Heart left ventricle (tissue), 16 donors: ENCODE results near the gene NFIA. TPM values are rescaled to one million over a fixed set of nuclear protein-coding genes. Genes with fewer than 3 reads are reported as not detected.
A peak's percentile ranks its signal among the peaks of the same experiment; 100 is the strongest.

Source experiments
- ATAC-seq, 4 donors: fragments of 200-7000 bp; cut with Tn5 transposase; one replicate each; pipeline ENCODE4 v1.9.1; 2020 to 2022; ENCODE audit warnings: moderate library complexity in 4 of 4, mild to moderate bottlenecking in 3 of 4, moderate number of reproducible peaks in 1 of 4
- DNase-seq, 5 donors: peaks; one replicate each; pipeline ENCODE4 v3.0.0-alpha.2; 2020
- H3K27ac ChIP-seq, 12 donors: fragments of 200-600 bp; sonication (generic) in 4 of 12; one replicate each; pipeline versions ENCODE4 v1.5.0 to v1.8.0; 2016 to 2022; ENCODE audit warnings: mild to moderate bottlenecking in 2 of 12
- H3K27me3 ChIP-seq, 9 donors: fragments of 200-600 bp; sonication (generic) in 2 of 9; one replicate each; pipeline versions ENCODE4 v1.5.1 to v1.8.0; 2016 to 2022; ENCODE audit warnings: mild to moderate bottlenecking in 3 of 9
- H3K36me3 ChIP-seq, 9 donors: fragments of 200-600 bp; sonication (generic) in 2 of 9; one replicate each; pipeline versions ENCODE4 v1.5.0 to v1.8.0; 2018 to 2022; ENCODE audit warnings: mild to moderate bottlenecking in 2 of 9
- H3K4me1 ChIP-seq, 12 donors: fragments of 200-600 bp; sonication (generic) in 4 of 12; one replicate each; pipeline versions ENCODE4 v1.5.0 to v1.8.0; 2016 to 2022; ENCODE audit warnings: mild to moderate bottlenecking in 3 of 12
- H3K4me3 ChIP-seq, 12 donors: fragments of 200-600 bp; sonication (generic) in 4 of 12; one replicate each; pipeline versions ENCODE4 v1.5.0 to v1.8.0; 2017 to 2022; ENCODE audit warnings: mild to moderate bottlenecking in 9 of 12, moderate library complexity in 4 of 12
- H3K9me3 ChIP-seq, 12 donors: fragments of 200-600 bp; sonication (generic) in 4 of 12; one replicate each; pipeline versions ENCODE4 v1.5.0 to v1.8.0; 2016 to 2022; ENCODE audit warnings: mild to moderate bottlenecking in 1 of 12
- CTCF ChIP-seq, 12 donors: fragments of 200-600 bp; sonication (generic) in 4 of 12; IDR thresholded peaks; one replicate each; pipeline versions ENCODE4 v1.5.0 to v1.8.0; 2018 to 2022; ENCODE audit warnings: antibody characterized with exemption in 12 of 12, mild to moderate bottlenecking in 5 of 12
- POLR2A ChIP-seq, 2 donors: fragments of 450-650 bp; IDR thresholded peaks; one replicate each; pipeline ENCODE4 v1.6.1; 2017; ENCODE audit warnings: antibody characterized with exemption in 2 of 2, mild to moderate bottlenecking in 2 of 2, moderate library complexity in 2 of 2
- WGBS, 4 donors: extraction: QIAGEN DNeasy Blood & Tissue Kit in 2 of 4; methylation state at CpG; one replicate each; pipeline versions ENCODE4 v1.1.5 to v1.1.7; 2013 to 2018; 5-methylcytosine and 5-hydroxymethylcytosine counted together
- intact Hi-C, 10 donors: fragments of 100-400 bp; cut with DNase I; formaldehyde crosslinking; loops; one replicate each; pipeline versions ENCODE4 v1.11.1 to v1.14.2; 2022
- polyA plus RNA-seq, 2 donors: library from polyadenylated mRNA; stranded (reverse); fragments of 200-250 nt; gene quantifications; one replicate each; pipeline ENCODE4 v1.2.3, GENCODE V29; 2013
- total RNA-seq, 9 donors: library from RNA; depleted of rRNA in 2 of 9; stranded (reverse); fragments of >200 nt in 2 of 9; fragmentation: NEBNext Ultra II Directional in 3 of 9; extraction: Animal tissue kit (Norgen Biotek cat#: 25700) in 3 of 9; gene quantifications; one replicate each; pipeline versions ENCODE4 v1.1.0 to v1.2.4, GENCODE V29; 2016 to 2023
- donor health status: ischemic (EF 13 %, LVEDD 7.1; RV severe dilation, severe dysfunction).
- donor health status: healthy with polysubstance abuse.
- donor health status: DM: no; HTN: yes; CAD: no.
- donor health status: DM: no; HTN: no; CAD: no.
- donor health status: ischemic (EF 25% LVEDD 6.9; RV normal size, moderate dysfunction).
- donor health status: ischemic (EF 25% LVEDD 5.7; RV mildly dilated, moderate dysfunction).
- donor health status: healthy.
- donor health status: DM: yes; HTN: yes; CAD: no.
- donor health status: ischemic (EF 35%, LVEDD 5.7; RV mildly dilated, moderate dysfunction).
- donor health status: nonischemic (EF 11% LVEDD 7.7; RV severe dilation, severe dysfunction).
- donor health status: DM: yes; HTN: yes; CAD: no.
- donor health status: PGD.
- donor health status: ischemic (EF 29% LVEDD 5.4; RV normal size, mild dysfunction).
- donor health status: nonischemic (EF 23%, LVEDD 6.1; RV moderate dilation, normal function).

NFIA gene
- total and polyA plus RNA-seq, 11 donors = 12.7 to 121 (median 96.5) TPM

- peak overlapping the region; percentile 89 to 99 (median 98) for H3K27ac ChIP-seq
- peak overlapping the region; percentile 60 to 95 (median 84) for H3K4me3 ChIP-seq
- peaks cover 0 to 52% (median 34%) of the 10 kb centered on the region in 12 donors for H3K4me1 ChIP-seq
- intact Hi-C loops = loop anchor here (1.0 to 10.0 kb wide), 22 partner anchors 26 to 804 kb away; partner anchors contain the start of gene PATJ (in 1 of the 10)
- TF ChIP-seq POLR2A (IDR thresholded peaks at IDR 0.05) (peak in 1 of 2 donors; percentile 57), CTCF (IDR thresholded peaks at IDR 0.05) (no peak)
- ATAC-seq (peak in 3 of 4 donors; percentile 61 to 84 (median 82)), DNase-seq (peak; percentile 79 to 86 (median 81))
- peaks cover 0 to 10% (median 0%) of the 10 kb centered on the region in 9 donors for H3K27me3 ChIP-seq
- no peaks in the 10 kb centered on the region for H3K36me3 ChIP-seq
- WGBS, 4 donors = 0 to 1% (median 1%) methylated on average over 37 to 85 of the region's 85 CpGs
- H3K9me3 ChIP-seq = no peaks in the 10 kb centered on the region
These were observed 31.6 kb upstream of the NFIA start for GRCh38 chr1:61050541-61051442.

GRCh38 chr1:61051443-61051718 is 31.0 kb upstream of the NFIA start:
- no peak for ATAC-seq
- Histone ChIP-seq H3K9me3 (no peaks in the 10 kb centered on the region), H3K27ac (peak overlapping the region; percentile 89 to 99 (median 98)), H3K4me1 (peaks cover 0 to 58% (median 36%) of the 10 kb centered on the region in 12 donors), H3K27me3 (peaks cover 0 to 10% (median 0%) of the 10 kb centered on the region in 9 donors), H3K4me3 (peak overlapping the region; percentile 60 to 95 (median 84)), H3K36me3 (no peaks in the 10 kb centered on the region)
- intact Hi-C loops = loop anchor here (2.0 to 10.0 kb wide), 19 partner anchors 25 to 803 kb away; partner anchors contain the start of gene PATJ (in 1 of the 10)
- DNase-seq = no peak
- WGBS, 4 donors = 31 to 36% (median 32%) methylated on average over 4 of the region's 4 CpGs
- no peak for TF ChIP-seq POLR2A (IDR thresholded peaks at IDR 0.05)
- TF ChIP-seq CTCF (IDR thresholded peaks at IDR 0.05) = no peak

- Histone ChIP-seq H3K9me3 (no peaks in the 10 kb centered on the region), H3K4me3 (peak overlapping the region in 10 of 12 donors; percentile 60 to 95 (median 86)), H3K36me3 (no peaks in the 10 kb centered on the region), H3K4me1 (peaks cover 0 to 61% (median 37%) of the 10 kb centered on the region in 12 donors), H3K27me3 (peaks cover 0 to 10% (median 0%) of the 10 kb centered on the region in 9 donors), H3K27ac (peak overlapping the region; percentile 89 to 99 (median 98))
- TF ChIP-seq POLR2A (IDR thresholded peaks at IDR 0.05) (no peak), CTCF (IDR thresholded peaks at IDR 0.05) (no peak)
- intact Hi-C loops = loop anchor here (2.0 to 10.0 kb wide), 20 partner anchors 25 to 803 kb away; partner anchors contain the start of gene PATJ (in 1 of the 10)
- DNase-seq (peak; percentile 25 to 72 (median 43)), ATAC-seq (no peak)
- 64 to 73% (median 66%) methylated on average over 20 to 23 of the region's 23 CpGs for WGBS, 4 donors
These were observed 30.5 kb upstream of the NFIA start for GRCh38 chr1:61051719-61052394.
